OCI-LY7 (cell line): Measurements from ENCODE around the gene BICD2. TPM values are rescaled to one million over a fixed set of nuclear protein-coding genes. Genes with fewer than 3 reads are reported as not detected.

Experiments used
- BruUV-seq: library from RNA; stranded (reverse); fragments of 400-500 nt; replicated peaks from 2 replicates; lab custom pipeline; 2021; lab: Mats Ljungman, UMichigan
- CTCF ChIA-PET: fragments of 300-600 bp; sonication (Branson Sonifier 250); formaldehyde crosslinking; loops from one replicate; lab custom pipeline; 2022; ENCODE audit warnings: antibody characterized with exemption; ENCODE audit not compliant: unreplicated experiment; lab: Charles Lee
- POLR2A ChIA-PET: fragments of 300-600 bp; sonication (Branson Sonifier 250); formaldehyde crosslinking; loops from one replicate; lab custom pipeline; 2022; ENCODE audit warnings: antibody characterized with exemption; lab: Charles Lee
- DNase-seq: peaks from one replicate; pipeline ENCODE4 v3.0.0-alpha.2; 2015; ENCODE audit warnings: low spot score
- H2AFZ ChIP-seq: fragments of 200-600 bp; sonication (generic), shearing (Covaris generic); 2 replicates; pipeline ENCODE4 v1.6.1; 2014; ENCODE audit warnings: mild to moderate bottlenecking, antibody characterized with exemption, low read length, moderate library complexity
- H3K27ac ChIP-seq: fragments of 200-600 bp; sonication (generic); 2 replicates; pipeline ENCODE4 v1.5.1; 2014; ENCODE audit warnings: mixed run types, low read depth, mild to moderate bottlenecking, moderate library complexity, low read length, inconsistent platforms; ENCODE audit not compliant: poor library complexity, severe bottlenecking
- H3K36me3 ChIP-seq: fragments of 200-600 bp; sonication (generic); 2 replicates; pipeline ENCODE4 v1.6.1; 2014; ENCODE audit warnings: mild to moderate bottlenecking, antibody characterized with exemption, low read length, moderate library complexity, mixed read lengths; ENCODE audit not compliant: insufficient read depth
- H3K4me1 ChIP-seq: fragments of 200-600 bp; sonication (generic); 2 replicates; pipeline ENCODE4 v1.5.1; 2014; ENCODE audit warnings: mild to moderate bottlenecking, low read length; ENCODE audit not compliant: insufficient read depth, poor library complexity, severe bottlenecking
- H3K4me2 ChIP-seq: fragments of 200-600 bp; sonication (generic); 2 replicates; pipeline ENCODE4 v1.6.1; 2014; ENCODE audit warnings: mild to moderate bottlenecking, low read length
- H3K4me3 ChIP-seq: fragments of 200-600 bp; sonication (generic); 2 replicates; pipeline ENCODE4 v1.5.1; 2014; ENCODE audit warnings: mild to moderate bottlenecking, low read depth, low read length; ENCODE audit not compliant: poor library complexity, severe bottlenecking
- H3K79me2 ChIP-seq: fragments of 200-600 bp; sonication (generic); 2 replicates; pipeline ENCODE4 v1.6.1; 2016; ENCODE audit warnings: low read depth, mild to moderate bottlenecking, low read length, moderate library complexity, mixed read lengths; ENCODE audit not compliant: insufficient read depth
- H3K9me2 ChIP-seq: fragments of 200-600 bp; sonication (generic); 2 replicates; pipeline ENCODE4 v1.6.1; 2016; ENCODE audit warnings: mild to moderate bottlenecking, low read length, mixed read lengths; ENCODE audit not compliant: insufficient read depth
- H3K9me3 ChIP-seq: fragments of 200-600 bp; sonication (generic); 2 replicates; pipeline ENCODE4 v1.6.1; 2014; ENCODE audit warnings: mild to moderate bottlenecking, mixed run types, low read length, mixed read lengths
- H4K20me1 ChIP-seq: fragments of 200-600 bp; sonication (generic); 2 replicates; pipeline ENCODE4 v1.6.1; 2014; ENCODE audit warnings: mild to moderate bottlenecking, antibody characterized with exemption, low read length, moderate library complexity, mixed read lengths; ENCODE audit not compliant: insufficient read depth
- CTCF ChIP-seq: fragments of 200-600 bp; sonication (generic); conservative IDR thresholded peaks from 2 replicates; pipeline ENCODE4 v1.5.1; 2014; ENCODE audit warnings: mild to moderate bottlenecking, antibody characterized with exemption, low read length, moderate library complexity, mixed read lengths
- EZH2phosphoT487 ChIP-seq: fragments of 200-600 bp; sonication (generic); IDR thresholded peaks from 2 replicates; pipeline ENCODE4 v1.6.1; 2018; ENCODE audit warnings: low read depth, borderline replicate concordance, mild to moderate bottlenecking, mixed run types, antibody characterized with exemption, low read length, moderate library complexity, mixed read lengths
- intact Hi-C: fragments of 100-400 bp; cut with micrococcal nuclease; formaldehyde crosslinking; loops from one replicate; pipeline ENCODE4 v1.10.0; 2022; ENCODE audit not compliant: unreplicated experiment
- total RNA-seq, 2 experiments: library from RNA; depleted of rRNA in 1 of 2; stranded (reverse); fragments of >200 nt in 1 of 2; shearing (Covaris generic) in 1 of 2; gene quantifications; 2 replicates each; pipeline ENCODE4 v1.2.3, GENCODE V29; 2014 to 2022

The BICD2 gene
- total RNA-seq, 2 experiments from 2014 or later, result 46.5 to 71.0 TPM

- Histone ChIP-seq H3K9me2 (no peaks in the 10 kb centered on the region), H3K36me3 (peaks cover 98% of the 10 kb centered on the region), H3K4me1 (peaks cover 32% of the 10 kb centered on the region), H3K9me3 (no peaks in the 10 kb centered on the region), H2AFZ (no peak overlapping the region), H3K79me2 (no peaks in the 10 kb centered on the region), H3K4me3 (no peak overlapping the region), H3K4me2 (no peak overlapping the region), H4K20me1 (no peaks in the 10 kb centered on the region), H3K27ac (no peak overlapping the region)
- TF ChIP-seq CTCF, result no peak
- TF ChIP-seq EZH2phosphoT487, result no peak
- BruUV-seq, result no TSS peak
- no peak for DNase-seq
- intact Hi-C loops, result no loop called here
- POLR2A ChIA-PET, result interaction anchor here (1.1 kb wide), 1 partner anchor 75 kb away, joined by 4 read pairs; no protein-coding TSS in a partner anchor
- CTCF ChIA-PET, result interaction anchor here (1.1 kb wide), 1 partner anchor 45 kb away, joined by 4 read pairs; no protein-coding TSS in a partner anchor
Measured at GRCh38 chr9:92714016-92714415, 50.6 kb downstream of the BICD2 start.

- ChIA-PET POLR2A (interaction anchor here (0.9 to 1.1 kb wide), 2 partner anchors 76 to 81 kb away, joined by 3 to 4 read pairs; no protein-coding TSS in a partner anchor), CTCF (no interaction called here)
- Histone ChIP-seq H3K36me3 (peaks cover 98% of the 10 kb centered on the region), H2AFZ (no peak overlapping the region), H3K9me2 (no peaks in the 10 kb centered on the region), H3K79me2 (no peaks in the 10 kb centered on the region), H3K4me3 (no peak overlapping the region), H3K4me1 (peaks cover 28% of the 10 kb centered on the region), H3K9me3 (no peaks in the 10 kb centered on the region), H3K4me2 (no peak overlapping the region), H3K27ac (no peak overlapping the region), H4K20me1 (0 out of 2 replicates have a peak, but pooled peaks cover 3% of the 10 kb centered on the region)
- TF ChIP-seq EZH2phosphoT487 (no peak), CTCF (no peak)
- no peak for DNase-seq
- no TSS peak for BruUV-seq
- intact Hi-C loops, result no loop called here
Measured at GRCh38 chr9:92713528-92713927, 51.1 kb downstream of the BICD2 start.

GRCh38 chr9:92712767-92713166, 51.9 kb downstream of the BICD2 start:
- H4K20me1 ChIP-seq, result 0 out of 2 replicates have a peak, but pooled peaks cover 3% of the 10 kb centered on the region
- TF ChIP-seq EZH2phosphoT487 (no peak), CTCF (no peak)
- DNase-seq, result no peak
- no peaks in the 10 kb centered on the region for H3K9me2 ChIP-seq
- POLR2A ChIA-PET, result interaction anchor here (0.6 to 1.1 kb wide), 3 partner anchors 10 to 82 kb away, joined by 3 to 7 read pairs (median 4); no protein-coding TSS in a partner anchor
- H3K27ac ChIP-seq, result no peak overlapping the region
- peaks cover 90% of the 10 kb centered on the region for H3K36me3 ChIP-seq
- no peaks in the 10 kb centered on the region for H3K9me3 ChIP-seq
- intact Hi-C loops, result no loop called here
- BruUV-seq, result no TSS peak
- H3K4me3 ChIP-seq, result no peak overlapping the region
- no peak overlapping the region for H2AFZ ChIP-seq
- H3K79me2 ChIP-seq, result no peaks in the 10 kb centered on the region
- CTCF ChIA-PET, result no interaction called here
- H3K4me1 ChIP-seq, result peaks cover 20% of the 10 kb centered on the region
- H3K4me2 ChIP-seq, result no peak overlapping the region
